GM12874 (cell line): ENCODE results near the gene MARK2.

Source experiments
- TF ChIP-seq, protein P1 (sequence below): IDR thresholded peaks from 2 replicates; pipeline ENCODE4 v1.5.1; 2011; ENCODE audit warnings: low read depth, mild to moderate bottlenecking, control low read depth, low read length, moderate library complexity; ENCODE audit not compliant: insufficient read depth

MARK2 gene

DNA sequence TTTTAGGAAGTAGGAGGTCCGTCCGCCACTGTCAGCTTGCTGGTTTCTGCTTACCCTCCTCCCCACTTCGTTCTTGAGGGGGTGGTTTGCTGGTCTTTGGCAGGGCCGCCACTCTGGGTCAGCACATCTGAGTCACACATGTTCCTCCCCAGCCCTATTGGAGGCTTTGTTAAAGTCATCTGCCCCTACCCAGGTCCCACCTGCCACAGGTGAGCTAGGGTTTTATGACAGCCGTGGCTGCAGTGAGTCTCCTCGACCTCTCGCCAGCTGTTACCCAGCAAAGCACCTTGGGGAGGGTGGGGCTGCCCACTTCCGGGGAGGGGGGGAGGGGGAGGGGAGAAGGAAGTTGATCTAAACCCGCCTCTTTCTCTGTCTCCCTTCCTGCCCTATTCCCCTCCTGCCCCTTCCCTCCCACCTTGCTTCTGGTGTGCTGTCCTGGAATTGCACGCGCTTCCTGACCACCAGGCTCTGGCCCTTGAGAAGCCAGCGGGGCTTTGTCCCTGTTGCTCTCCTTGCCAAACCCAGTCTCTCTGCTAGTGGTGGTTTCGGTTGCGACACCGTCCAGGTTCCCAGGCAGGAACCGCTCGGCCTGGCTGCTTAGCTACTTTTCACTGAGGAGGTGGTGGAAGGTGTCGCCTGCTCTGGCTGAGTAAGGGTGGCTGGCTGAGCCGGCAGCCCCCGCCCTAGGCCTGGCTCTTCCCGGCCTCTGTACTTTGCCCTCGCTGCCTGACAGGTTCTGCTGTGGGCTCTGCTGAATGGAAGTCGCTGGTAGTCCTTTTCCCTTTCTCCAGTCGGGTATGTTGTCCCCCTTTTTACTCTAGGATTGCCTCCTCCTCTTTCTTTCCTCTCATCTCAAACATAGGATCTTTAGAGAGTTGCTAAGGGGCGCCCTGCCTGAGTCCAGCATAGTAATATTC is 49.5 kb downstream of the MARK2 start:
- TF ChIP-seq, protein P1, sequence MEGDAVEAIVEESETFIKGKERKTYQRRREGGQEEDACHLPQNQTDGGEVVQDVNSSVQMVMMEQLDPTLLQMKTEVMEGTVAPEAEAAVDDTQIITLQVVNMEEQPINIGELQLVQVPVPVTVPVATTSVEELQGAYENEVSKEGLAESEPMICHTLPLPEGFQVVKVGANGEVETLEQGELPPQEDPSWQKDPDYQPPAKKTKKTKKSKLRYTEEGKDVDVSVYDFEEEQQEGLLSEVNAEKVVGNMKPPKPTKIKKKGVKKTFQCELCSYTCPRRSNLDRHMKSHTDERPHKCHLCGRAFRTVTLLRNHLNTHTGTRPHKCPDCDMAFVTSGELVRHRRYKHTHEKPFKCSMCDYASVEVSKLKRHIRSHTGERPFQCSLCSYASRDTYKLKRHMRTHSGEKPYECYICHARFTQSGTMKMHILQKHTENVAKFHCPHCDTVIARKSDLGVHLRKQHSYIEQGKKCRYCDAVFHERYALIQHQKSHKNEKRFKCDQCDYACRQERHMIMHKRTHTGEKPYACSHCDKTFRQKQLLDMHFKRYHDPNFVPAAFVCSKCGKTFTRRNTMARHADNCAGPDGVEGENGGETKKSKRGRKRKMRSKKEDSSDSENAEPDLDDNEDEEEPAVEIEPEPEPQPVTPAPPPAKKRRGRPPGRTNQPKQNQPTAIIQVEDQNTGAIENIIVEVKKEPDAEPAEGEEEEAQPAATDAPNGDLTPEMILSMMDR, result no peak

DNA sequence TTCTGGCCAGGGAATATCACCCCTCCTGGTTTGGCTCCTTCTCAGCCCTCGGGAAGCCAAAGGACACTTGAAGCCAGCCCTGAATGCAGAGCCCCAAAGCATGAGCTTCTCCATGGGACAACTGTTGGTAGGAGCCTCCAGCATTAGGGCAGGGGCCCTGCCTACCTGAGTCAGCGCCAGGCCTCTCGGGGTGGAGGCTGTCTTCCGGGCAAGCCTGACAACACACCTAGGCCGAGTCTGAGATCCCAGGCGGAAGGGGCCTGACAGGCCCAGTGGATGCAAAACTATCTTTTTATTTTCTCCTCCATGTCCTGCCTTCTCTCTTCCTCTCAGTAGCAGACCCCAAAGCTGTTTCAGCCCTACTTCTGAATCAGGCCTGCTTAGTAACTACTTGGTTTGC is 50.4 kb downstream of the MARK2 start:
- TF ChIP-seq, protein P1, result no peak

DNA sequence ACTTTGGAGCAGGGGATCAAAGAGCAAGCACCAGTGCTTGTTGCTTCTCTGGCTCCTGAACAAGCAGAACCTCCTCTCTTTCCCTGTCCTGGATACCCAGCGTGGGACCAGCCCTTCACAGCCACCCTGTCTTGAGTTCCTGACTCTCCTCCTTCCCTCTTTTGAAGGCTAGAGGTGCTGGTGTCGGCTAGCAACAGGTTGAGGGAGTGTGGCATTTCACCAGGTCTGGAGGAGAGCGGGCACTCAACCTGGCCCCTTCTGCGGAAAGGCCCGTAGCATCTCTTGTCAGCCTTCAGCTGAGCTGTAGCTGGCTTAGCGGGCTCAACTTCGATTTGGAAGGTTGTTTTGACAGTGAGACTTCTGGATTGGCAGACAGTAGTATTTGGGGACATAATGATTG is 51.5 kb downstream of the MARK2 start:
- TF ChIP-seq, protein P1, result no peak

DNA sequence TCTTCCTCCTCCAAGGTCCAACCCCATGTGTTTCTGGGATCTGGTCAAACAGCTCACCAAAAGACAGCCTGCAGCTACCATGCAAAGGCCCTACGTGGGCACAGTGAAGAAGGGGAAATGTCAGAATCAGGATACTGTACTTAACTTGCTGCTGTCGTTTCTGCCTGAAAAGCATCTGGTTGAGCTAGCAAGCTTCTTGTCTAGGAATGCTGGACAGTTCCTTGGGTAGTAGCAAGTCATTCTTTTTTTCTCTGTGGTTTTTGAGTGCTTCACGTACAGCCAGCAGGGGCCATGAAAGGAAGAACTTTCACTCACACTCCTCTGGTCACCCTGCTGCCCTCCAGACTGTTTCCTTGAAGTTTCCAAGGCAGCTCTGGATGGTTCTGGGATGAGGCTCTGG is 53.3 kb downstream of the MARK2 start:
- TF ChIP-seq, protein P1, result no peak

DNA sequence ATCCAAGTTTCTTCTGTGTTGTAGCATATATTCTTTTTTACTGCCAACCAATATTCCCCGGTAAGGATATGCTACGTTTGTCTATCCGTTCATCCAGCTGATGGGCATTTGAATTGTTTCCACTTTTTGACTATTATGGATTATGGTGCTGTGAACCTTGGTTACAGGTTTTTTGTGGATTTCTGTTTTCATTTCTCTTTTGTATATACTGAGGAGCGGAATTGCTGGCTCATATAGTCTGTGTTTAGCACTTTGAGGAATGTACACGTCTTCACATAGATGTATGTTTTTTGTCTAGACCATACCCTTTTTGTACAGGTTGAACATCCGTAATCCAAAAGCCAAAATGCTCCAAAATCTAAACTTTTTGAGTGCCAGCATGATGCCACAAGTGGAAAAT is 54.4 kb downstream of the MARK2 start:
- TF ChIP-seq, protein P1, result no peak

DNA sequence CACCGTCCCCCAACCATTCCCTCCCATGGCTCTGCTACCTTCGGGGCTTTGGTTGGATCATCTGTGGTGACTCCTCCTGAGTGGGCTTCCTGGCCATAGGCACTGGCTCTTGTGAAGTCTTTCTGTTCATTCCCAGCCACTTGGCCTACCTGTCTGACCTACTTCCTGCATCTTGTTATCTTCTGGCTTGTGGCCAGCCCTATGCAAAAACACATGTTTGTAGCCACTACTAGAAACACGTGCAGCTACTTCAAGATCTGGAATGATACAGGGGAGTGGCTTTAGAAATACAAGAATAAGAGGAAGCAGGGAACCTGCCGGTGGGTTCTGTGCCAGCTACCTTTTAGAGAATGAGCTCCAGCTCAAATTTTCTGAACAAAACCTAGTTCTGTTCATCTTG is 57.2 kb downstream of the MARK2 start:
- TF ChIP-seq, protein P1, result no peak

DNA sequence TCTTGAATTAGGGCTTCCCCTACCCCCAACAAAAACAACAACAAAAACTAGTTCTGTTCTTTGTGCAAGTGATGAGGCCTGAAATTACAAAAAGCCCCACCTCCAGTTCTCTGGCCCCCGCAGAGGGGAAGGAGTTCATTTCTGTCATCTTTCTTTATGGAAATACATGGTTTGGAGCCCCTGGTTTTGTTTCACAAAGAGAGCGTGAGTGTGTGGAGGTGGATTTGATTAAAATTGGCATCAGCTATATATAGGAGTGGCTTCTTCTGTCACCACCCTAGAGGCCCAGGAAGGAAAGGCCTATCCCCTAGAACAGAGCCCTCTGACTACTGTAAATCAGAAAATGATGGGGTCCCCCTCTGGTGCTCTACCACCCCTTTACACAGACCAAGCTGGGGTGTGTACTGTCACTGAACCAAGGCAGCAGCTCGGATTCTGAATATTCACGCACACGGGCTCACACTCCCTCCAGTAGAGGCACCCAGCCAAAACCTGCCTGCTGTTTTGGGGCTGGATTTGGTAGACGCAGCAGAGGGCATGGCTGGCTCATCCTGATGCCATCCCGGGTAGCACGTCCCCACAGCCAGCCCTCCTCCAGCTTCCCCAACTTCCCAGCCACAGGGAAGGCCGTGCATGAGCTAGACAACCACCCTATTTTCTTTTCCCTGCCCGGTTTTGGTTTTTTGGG is 58.7 kb downstream of the MARK2 start:
- TF ChIP-seq, protein P1, result no peak
